ENCODE data around the gene RNF138.

- no peak for TF ChIP-seq MAX (IDR thresholded peaks at IDR 0.05)
- no peak for TF ChIP-seq RXRA (IDR thresholded peaks at IDR 0.05; ENCODE audit: insufficient read depth, low read depth, low read length)
- TF ChIP-seq, protein P1, sequence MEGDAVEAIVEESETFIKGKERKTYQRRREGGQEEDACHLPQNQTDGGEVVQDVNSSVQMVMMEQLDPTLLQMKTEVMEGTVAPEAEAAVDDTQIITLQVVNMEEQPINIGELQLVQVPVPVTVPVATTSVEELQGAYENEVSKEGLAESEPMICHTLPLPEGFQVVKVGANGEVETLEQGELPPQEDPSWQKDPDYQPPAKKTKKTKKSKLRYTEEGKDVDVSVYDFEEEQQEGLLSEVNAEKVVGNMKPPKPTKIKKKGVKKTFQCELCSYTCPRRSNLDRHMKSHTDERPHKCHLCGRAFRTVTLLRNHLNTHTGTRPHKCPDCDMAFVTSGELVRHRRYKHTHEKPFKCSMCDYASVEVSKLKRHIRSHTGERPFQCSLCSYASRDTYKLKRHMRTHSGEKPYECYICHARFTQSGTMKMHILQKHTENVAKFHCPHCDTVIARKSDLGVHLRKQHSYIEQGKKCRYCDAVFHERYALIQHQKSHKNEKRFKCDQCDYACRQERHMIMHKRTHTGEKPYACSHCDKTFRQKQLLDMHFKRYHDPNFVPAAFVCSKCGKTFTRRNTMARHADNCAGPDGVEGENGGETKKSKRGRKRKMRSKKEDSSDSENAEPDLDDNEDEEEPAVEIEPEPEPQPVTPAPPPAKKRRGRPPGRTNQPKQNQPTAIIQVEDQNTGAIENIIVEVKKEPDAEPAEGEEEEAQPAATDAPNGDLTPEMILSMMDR (IDR thresholded peaks at IDR 0.05; ENCODE audit: control extremely low read depth in 1 of 3, insufficient read depth in 1 of 3, low read depth in 1 of 3, low read length in 3 of 3) = no peak
- no peak for TF ChIP-seq JUND (IDR thresholded peaks at IDR 0.05; ENCODE audit: low read length)
- TF ChIP-seq POLR2A (IDR thresholded peaks at IDR 0.05; ENCODE audit: control extremely low read depth in 1 of 2, low read depth in 2 of 2, low read length in 2 of 2) = no peak
- TF ChIP-seq, protein P2, sequence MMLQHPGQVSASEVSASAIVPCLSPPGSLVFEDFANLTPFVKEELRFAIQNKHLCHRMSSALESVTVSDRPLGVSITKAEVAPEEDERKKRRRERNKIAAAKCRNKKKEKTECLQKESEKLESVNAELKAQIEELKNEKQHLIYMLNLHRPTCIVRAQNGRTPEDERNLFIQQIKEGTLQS (IDR thresholded peaks at IDR 0.05; ENCODE audit: insufficient read depth, low read depth, low read length) = no peak
- TF ChIP-seq CEBPB (IDR thresholded peaks at IDR 0.05; ENCODE audit: low read depth, low read length) = no peak
- TF ChIP-seq BCL11A (IDR thresholded peaks at IDR 0.05; ENCODE audit: low read depth in 2 of 2, low read length in 2 of 2) = no peak
- TF ChIP-seq EP300 (IDR thresholded peaks at IDR 0.05; ENCODE audit: borderline replicate concordance in 1 of 2, low read depth in 2 of 2, low read length in 2 of 2) = no peak
- no peak for TF ChIP-seq EZH2 (IDR thresholded peaks at IDR 0.05; ENCODE audit: low read depth, low read length, severe bottlenecking)
- no peak for TF ChIP-seq TEAD4 (IDR thresholded peaks at IDR 0.05; ENCODE audit: low read depth, low read length)
- TF ChIP-seq YY1 (IDR thresholded peaks at IDR 0.05; ENCODE audit: low read depth, low read length) = no peak
Observed at GRCh38 chr18:32095900-32096229, 4.2 kb downstream of the RNF138 start.
